ENCODE data around the gene ATF7.
"Not testable (repeated sequence)": the region's sequence is repeated elsewhere in the genome, so short reads cannot be mapped to it uniquely, and the experiment has no call there.

ATF7 gene

DNA sequence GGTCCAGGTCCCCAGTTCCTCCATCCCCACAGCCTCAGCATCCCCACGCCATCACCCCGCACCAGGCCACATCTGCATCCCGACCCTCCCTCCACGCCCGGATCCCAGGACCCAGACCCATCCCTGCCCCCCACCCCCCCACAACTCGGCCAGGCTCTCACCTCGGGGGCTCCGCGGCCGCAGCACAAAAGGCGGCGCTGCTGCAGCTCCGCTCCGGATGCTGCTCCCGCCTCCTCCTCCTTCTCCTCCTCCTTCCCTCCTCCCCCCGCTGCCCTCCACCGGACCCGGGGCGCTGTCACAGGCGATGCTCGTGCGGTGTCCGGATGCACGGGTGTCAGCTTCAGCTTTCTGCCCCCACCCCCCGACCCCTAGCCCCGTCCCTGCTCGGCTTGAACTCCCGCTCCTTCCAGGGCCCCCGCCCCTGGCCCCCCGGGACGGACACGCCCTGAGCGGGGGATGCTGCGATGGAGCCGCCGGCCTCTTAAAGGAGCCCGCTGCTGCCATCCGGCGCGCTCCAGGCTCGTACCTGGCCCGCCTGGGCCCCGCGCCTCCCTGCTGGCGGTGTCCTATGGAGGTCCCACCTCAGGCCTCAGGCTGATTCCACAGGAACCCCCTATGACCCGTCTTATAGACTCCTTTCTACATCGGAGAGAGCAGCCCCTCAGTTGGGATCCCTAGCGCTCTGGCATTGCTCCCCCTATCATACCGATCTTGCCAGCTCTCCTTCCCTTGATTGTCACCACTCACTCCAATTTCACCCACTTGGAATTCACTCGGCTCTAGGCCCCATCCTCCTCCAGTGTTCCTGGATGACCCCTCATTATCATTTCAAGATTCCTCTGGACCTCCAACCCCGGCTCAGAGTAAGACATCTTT lies 126.7 kb downstream of the ATF7 start, which contains the start of gene MAP3K12:
TSS of gene MAP3K12 (minus strand) at position 193 of the 876 bp plus-strand sequence. CDS start 12,067 bp downstream, outside the sequence.
- DNase-seq = no peak

GRCh38 chr12:53498235-53498630 lies 127.9 kb downstream of the ATF7 start:
- DNase-seq = no peak

GRCh38 chr12:53497461-53497860 lies 128.7 kb downstream of the ATF7 start:
- no peak for DNase-seq

DNA sequence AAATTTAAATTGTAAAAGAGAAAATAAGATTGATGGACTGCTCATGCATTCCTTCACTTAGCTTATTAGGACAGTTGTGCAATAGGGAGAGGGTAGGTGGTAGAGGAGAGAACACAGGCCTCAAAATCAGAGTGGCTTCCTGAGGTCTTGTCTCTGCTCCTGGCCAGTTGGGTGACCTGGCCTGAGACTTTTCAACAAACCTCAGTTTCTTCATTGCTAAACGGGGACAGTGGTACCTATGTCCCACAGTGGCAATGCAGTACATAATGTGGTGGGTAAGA lies 129.5 kb downstream of the ATF7 start:
- no peak for DNase-seq

DNA sequence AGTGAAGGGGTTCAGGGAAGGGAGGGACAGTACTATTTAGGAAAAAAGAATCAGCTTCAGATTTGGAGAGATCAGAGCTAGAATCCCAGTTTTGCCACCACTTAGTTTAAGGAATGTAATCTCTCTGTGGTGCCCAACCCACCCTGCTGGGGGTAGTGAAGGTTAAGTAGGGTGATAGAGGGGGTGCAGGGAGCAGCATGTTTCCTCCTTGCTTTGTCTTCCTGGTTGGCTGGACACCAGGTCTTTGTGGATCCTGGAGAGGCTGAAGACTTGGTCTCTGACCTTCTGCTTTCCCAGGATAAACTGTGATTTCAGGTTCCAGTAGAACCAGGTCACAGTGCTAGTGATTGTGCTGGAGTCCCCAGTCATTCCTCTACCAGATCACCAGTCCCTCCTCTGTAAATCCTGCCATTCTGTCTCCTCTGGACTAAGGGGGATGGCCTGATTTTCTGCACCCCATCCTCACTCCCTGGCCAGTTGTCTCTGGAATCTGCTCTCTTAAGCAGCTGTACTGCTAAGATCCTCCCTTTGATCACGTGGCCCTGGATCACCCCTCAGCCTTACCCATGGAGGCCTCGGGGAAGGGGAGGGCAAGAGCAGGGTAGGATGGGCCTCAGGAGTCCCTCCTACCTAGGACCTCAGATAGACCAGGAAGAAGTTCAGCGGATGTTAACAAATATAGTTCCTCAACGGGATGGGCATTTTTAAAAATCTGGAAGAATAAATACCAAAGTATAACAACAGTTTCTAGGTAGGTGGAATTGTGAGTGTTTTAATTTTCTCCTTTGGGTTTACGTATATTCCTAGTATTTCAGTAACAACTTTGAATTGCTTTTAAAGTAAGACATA lies 130.1 kb downstream of the ATF7 start:
- DNase-seq = no peak

GRCh38 chr12:53493610-53494391 lies 132.4 kb downstream of the ATF7 start:
- no peak for DNase-seq

DNA sequence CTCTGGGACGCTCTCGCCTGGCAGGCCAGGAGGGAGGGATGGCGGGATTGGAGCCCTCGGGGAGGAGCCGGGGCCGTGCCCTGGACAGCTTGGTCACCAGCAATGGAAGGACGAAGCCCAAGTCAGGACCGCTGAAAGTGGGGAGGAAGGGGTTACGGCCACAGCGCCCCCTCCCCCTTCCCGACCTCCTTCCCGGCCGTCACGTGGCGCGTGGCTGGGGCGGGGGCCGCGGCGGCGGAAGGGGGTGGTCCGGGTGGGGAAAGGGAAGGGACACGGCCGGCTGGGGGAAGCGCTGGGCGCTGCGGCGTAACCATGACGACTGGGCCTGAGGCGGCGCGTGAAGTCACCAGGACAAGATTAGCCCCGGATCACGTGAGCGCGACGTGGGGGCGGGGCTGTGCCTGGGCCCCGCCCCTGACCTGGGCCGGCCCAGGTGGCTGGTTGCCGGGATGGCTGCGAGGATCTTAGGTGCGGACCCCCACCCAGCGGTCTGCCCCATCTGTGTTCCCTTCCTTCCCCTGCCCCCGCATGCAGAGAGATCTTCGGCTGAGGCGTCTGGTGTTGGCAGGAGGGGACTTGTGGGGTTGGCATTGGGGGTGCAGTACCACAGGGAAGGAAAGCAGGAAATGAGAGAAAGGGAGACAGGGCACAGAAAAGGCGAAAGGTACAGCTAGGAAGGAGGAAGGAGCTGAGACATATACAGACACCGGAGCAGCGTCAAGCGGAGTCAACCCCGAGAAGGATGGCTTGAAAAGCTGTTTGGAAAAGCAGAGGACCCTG lies 133.2 kb downstream of the ATF7 start:
- DNase-seq = peak; percentile 41

GRCh38 chr12:53492188-53492587 lies 134.0 kb downstream of the ATF7 start:
- no peak for DNase-seq

DNA sequence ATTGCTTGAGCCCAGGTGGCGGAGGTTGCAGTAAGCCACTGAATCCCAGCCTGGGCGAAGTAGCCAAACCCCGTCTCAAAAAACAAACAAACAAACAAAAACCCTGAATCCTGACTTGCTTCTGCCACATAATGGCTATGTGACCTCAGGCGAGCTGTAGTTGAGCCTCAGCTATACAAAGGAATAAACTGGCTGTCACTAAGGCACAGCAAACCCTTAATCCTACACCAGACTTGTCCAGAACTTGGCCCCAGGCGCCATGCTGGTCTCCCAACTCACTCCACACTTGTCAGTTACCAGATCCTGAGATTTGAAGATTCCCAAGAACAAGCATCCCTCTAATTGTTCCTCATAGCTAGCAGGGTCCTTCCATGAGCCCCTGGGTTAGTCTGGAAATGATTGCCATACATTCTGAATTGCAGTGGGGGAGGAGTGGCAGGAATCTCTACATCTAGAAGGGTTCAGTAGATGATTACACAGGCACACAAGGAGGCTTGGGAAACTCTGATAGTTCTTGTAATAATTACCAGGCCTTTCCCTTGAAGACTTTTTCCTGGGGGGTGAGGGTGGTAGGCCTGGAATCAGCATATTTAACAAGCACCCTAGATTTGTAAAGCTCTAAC lies 136.8 kb downstream of the ATF7 start:
- no peak for DNase-seq

GRCh38 chr12:53486736-53487487 lies 139.3 kb downstream of the ATF7 start:
- no peak for DNase-seq

GRCh38 chr12:53485955-53486735 lies 140.0 kb downstream of the ATF7 start:
- DNase-seq = no peak

- no peak for DNase-seq
These were observed 141.3 kb downstream of the ATF7 start for GRCh38 chr12:53484686-53485575.

- DNase-seq = no peak
These were observed 142.2 kb downstream of the ATF7 start for GRCh38 chr12:53483979-53484377.

DNA sequence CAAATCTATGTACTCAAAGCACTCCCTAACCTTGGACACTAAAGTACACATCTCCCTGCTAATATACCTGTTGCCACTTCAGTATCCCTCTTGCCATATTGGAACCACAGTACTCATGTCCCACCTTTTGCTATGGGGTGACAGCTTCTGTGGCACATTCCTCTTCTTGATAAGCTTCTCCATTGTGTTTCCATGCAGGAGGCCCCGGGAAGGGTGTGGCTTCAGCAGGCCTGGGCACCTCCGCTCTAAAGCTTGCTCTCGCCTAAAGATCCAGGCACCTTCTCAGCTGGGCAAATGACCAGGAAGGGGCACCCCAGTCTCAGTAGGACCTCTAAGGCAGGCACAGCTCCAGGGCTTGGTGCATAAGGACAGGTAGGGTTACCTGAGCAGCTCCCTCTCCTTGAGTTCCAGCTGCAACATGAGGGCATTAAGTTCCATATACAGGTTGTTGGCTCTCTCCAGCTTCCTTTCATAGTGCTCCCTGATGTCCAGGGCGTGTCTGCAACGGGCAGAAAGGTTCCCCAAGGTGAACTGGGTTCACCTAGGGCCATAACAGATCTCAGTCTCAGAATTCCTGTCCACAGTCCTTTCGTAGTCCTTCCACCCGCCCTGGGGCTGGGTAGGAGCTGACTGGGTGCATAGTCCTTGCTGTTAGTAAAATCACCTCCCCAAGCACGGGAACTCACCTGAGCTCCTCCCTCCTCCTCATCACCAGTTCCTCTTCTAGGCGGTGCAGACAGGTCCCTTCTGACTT lies 142.8 kb downstream of the ATF7 start:
- no peak for DNase-seq

- DNase-seq = no peak
These were observed 143.5 kb downstream of the ATF7 start for GRCh38 chr12:53482626-53483168.

DNA sequence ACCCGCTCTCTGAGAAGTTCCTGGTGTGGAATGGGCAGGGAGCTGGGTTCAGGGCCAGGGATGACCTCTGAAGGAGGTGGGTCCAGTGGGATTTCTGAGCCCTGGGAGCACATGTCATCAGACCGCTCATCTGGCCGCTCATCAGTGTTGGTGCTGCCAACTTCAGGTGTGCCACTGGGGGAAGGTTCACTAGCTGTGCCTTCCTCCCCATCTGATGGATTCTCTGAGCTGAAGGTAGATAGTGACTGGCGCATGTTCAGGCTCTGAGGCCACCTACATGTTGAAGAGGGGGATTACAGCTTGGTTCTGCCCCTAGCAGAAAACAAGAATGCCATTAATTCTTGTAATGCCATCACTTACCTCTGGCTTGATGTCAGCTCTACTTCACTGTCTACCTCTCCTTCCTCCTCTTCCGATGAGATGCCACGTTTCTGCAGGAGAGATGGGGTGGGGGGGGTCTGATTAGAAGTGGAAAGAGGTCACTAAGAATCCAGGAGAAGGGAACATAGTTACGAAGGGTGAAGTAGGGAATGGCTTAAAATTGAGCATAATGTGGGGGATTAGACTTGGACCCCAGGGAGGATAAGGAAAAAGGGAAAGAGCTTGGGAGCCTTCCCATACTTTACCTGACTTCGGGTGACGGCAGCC lies 144.1 kb downstream of the ATF7 start:
- no peak for DNase-seq

DNA sequence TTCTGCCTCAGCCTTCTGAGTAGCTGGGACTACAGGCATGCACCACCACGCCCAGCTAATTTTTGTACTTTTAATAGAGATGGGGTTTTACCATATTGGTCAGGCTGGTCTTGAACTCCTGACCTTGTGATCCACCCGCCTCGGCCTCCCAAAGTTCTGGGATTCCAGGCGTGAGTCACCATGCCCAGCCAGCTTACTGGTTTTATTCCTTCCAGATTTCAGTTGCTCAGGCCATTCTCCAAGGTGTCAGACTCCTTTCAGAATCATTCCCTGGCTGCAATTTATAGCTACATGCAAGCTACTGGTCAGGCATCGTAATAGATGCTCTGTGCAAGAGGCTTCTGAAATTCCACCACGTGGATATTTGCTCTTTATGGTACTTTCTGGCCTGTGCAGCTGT lies 144.7 kb downstream of the ATF7 start:
- not testable (repeated sequence) for DNase-seq
